Heart left ventricle (tissue), 16 donors: ENCODE measurements around the gene MFSD2A. TPM values are rescaled to one million over a fixed set of nuclear protein-coding genes. Genes with fewer than 3 reads are reported as not detected.

ENCODE experiments used
- ATAC-seq, 4 donors: fragments of 200-7000 bp; cut with Tn5 transposase; one replicate each; pipeline ENCODE4 v1.9.1; 2020 to 2022; ENCODE audit warnings: moderate library complexity in 4 of 4, mild to moderate bottlenecking in 3 of 4, moderate number of reproducible peaks in 1 of 4
- DNase-seq, 5 donors: peaks; one replicate each; pipeline ENCODE4 v3.0.0-alpha.2; 2020
- H3K27ac ChIP-seq, 12 donors: fragments of 200-600 bp; sonication (generic) in 4 of 12; one replicate each; pipeline versions ENCODE4 v1.5.0 to v1.8.0; 2016 to 2022; ENCODE audit warnings: mild to moderate bottlenecking in 2 of 12
- H3K27me3 ChIP-seq, 9 donors: fragments of 200-600 bp; sonication (generic) in 2 of 9; one replicate each; pipeline versions ENCODE4 v1.5.1 to v1.8.0; 2016 to 2022; ENCODE audit warnings: mild to moderate bottlenecking in 3 of 9
- H3K36me3 ChIP-seq, 9 donors: fragments of 200-600 bp; sonication (generic) in 2 of 9; one replicate each; pipeline versions ENCODE4 v1.5.0 to v1.8.0; 2018 to 2022; ENCODE audit warnings: mild to moderate bottlenecking in 2 of 9
- H3K4me1 ChIP-seq, 12 donors: fragments of 200-600 bp; sonication (generic) in 4 of 12; one replicate each; pipeline versions ENCODE4 v1.5.0 to v1.8.0; 2016 to 2022; ENCODE audit warnings: mild to moderate bottlenecking in 3 of 12
- H3K4me3 ChIP-seq, 12 donors: fragments of 200-600 bp; sonication (generic) in 4 of 12; one replicate each; pipeline versions ENCODE4 v1.5.0 to v1.8.0; 2017 to 2022; ENCODE audit warnings: mild to moderate bottlenecking in 9 of 12, moderate library complexity in 4 of 12
- H3K9me3 ChIP-seq, 12 donors: fragments of 200-600 bp; sonication (generic) in 4 of 12; one replicate each; pipeline versions ENCODE4 v1.5.0 to v1.8.0; 2016 to 2022; ENCODE audit warnings: mild to moderate bottlenecking in 1 of 12
- POLR2A ChIP-seq, 2 donors: fragments of 450-650 bp; IDR thresholded peaks; one replicate each; pipeline ENCODE4 v1.6.1; 2017; ENCODE audit warnings: antibody characterized with exemption in 2 of 2, mild to moderate bottlenecking in 2 of 2, moderate library complexity in 2 of 2
- WGBS, 4 donors: extraction: QIAGEN DNeasy Blood & Tissue Kit in 2 of 4; methylation state at CpG; one replicate each; pipeline versions ENCODE4 v1.1.5 to v1.1.7; 2013 to 2018; 5-methylcytosine and 5-hydroxymethylcytosine counted together
- intact Hi-C, 10 donors: fragments of 100-400 bp; cut with DNase I; formaldehyde crosslinking; loops; one replicate each; pipeline versions ENCODE4 v1.11.1 to v1.14.2; 2022
- polyA plus RNA-seq, 2 donors: library from polyadenylated mRNA; stranded (reverse); fragments of 200-250 nt; gene quantifications; one replicate each; pipeline ENCODE4 v1.2.3, GENCODE V29; 2013
- total RNA-seq, 9 donors: library from RNA; depleted of rRNA in 2 of 9; stranded (reverse); fragments of >200 nt in 2 of 9; fragmentation: NEBNext Ultra II Directional in 3 of 9; extraction: Animal tissue kit (Norgen Biotek cat#: 25700) in 3 of 9; gene quantifications; one replicate each; pipeline versions ENCODE4 v1.1.0 to v1.2.4, GENCODE V29; 2016 to 2023
- TF ChIP-seq, protein P1 (sequence below), 12 donors: fragments of 200-600 bp; sonication (generic) in 4 of 12; IDR thresholded peaks; one replicate each; pipeline versions ENCODE4 v1.5.0 to v1.8.0; 2018 to 2022; ENCODE audit warnings: antibody characterized with exemption in 12 of 12, mild to moderate bottlenecking in 5 of 12
- donor health status: ischemic (EF 13 %, LVEDD 7.1; RV severe dilation, severe dysfunction).
- donor health status: healthy with polysubstance abuse.
- donor health status: DM: no; HTN: yes; CAD: no.
- donor health status: DM: no; HTN: no; CAD: no.
- donor health status: ischemic (EF 25% LVEDD 6.9; RV normal size, moderate dysfunction).
- donor health status: ischemic (EF 25% LVEDD 5.7; RV mildly dilated, moderate dysfunction).
- donor health status: healthy.
- donor health status: DM: yes; HTN: yes; CAD: no.
- donor health status: ischemic (EF 35%, LVEDD 5.7; RV mildly dilated, moderate dysfunction).
- donor health status: nonischemic (EF 11% LVEDD 7.7; RV severe dilation, severe dysfunction).
- donor health status: DM: yes; HTN: yes; CAD: no.
- donor health status: PGD.
- donor health status: ischemic (EF 29% LVEDD 5.4; RV normal size, mild dysfunction).
- donor health status: nonischemic (EF 23%, LVEDD 6.1; RV moderate dilation, normal function).

The MFSD2A gene
- total and polyA plus RNA-seq, 11 donors = 0.11 to 12.7 (median 0.96) TPM

DNA sequence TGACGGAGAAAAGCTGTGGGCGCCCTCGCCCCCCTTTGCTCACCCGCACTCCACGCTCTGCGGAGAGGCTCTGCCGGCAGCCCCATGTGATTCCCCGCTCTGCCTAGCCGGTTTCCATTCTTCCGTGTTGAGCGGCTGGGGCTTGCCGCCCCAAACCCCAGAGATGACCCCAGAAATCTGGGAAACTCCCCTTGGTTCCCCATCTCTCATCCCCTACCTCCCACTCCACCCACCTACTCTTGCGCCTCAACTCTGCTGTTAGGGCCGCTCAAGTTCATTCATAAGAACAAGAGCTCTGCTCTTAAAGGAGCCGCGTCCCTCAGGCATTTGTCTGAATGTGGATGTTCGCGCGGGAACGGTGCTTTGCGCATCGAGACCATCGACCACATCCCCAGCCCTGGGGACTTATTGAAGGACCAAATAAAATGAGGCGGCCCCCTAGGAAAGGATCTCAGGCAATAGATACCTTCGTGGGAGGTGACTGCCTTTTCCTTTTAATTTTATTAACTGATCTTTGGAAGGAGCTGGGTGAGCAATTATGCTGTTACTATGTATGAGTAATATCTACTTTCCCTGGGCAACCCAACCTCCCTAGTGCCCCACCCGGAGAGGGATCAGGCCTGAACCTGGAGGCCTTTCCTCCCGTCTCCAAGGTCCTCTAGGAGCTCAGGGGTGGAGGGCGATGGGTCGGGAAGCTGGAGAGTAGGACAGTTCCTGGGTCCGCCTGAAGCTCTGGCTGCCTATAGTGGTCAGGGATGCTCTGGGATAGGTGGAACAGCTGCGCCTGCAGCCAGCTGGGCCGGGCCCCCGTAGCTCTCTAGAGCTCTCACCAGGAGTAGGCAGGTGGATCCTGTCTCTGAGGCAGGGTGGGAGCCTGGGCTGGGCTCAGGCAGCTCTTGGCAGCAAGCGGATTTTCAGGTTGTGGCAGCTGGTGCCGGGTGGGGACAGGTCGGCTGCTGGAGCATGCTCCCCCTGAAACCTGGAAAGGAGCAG, 898 bp downstream of the MFSD2A start:
- no peaks in the 10 kb centered on the region for H3K36me3 ChIP-seq
- ATAC-seq = peak in 2 of 4 donors; percentile 9 to 16
- no peaks in the 10 kb centered on the region for H3K9me3 ChIP-seq
- peaks cover 0 to 10% (median 0%) of the 10 kb centered on the region in 9 donors for H3K27me3 ChIP-seq
- peak overlapping the region in 1 of 12 donors; percentile 14 for H3K27ac ChIP-seq
- DNase-seq = no peak
- TF ChIP-seq, protein P1, sequence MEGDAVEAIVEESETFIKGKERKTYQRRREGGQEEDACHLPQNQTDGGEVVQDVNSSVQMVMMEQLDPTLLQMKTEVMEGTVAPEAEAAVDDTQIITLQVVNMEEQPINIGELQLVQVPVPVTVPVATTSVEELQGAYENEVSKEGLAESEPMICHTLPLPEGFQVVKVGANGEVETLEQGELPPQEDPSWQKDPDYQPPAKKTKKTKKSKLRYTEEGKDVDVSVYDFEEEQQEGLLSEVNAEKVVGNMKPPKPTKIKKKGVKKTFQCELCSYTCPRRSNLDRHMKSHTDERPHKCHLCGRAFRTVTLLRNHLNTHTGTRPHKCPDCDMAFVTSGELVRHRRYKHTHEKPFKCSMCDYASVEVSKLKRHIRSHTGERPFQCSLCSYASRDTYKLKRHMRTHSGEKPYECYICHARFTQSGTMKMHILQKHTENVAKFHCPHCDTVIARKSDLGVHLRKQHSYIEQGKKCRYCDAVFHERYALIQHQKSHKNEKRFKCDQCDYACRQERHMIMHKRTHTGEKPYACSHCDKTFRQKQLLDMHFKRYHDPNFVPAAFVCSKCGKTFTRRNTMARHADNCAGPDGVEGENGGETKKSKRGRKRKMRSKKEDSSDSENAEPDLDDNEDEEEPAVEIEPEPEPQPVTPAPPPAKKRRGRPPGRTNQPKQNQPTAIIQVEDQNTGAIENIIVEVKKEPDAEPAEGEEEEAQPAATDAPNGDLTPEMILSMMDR (IDR thresholded peaks at IDR 0.05) = no peak
- no peak for TF ChIP-seq POLR2A (IDR thresholded peaks at IDR 0.05)
- H3K4me1 ChIP-seq = peaks cover 7 to 47% (median 24%) of the 10 kb centered on the region in 12 donors
- intact Hi-C loops = no loop called here
- 11 to 15% (median 12%) methylated on average over 28 to 36 of the region's 36 CpGs for WGBS, 4 donors
- H3K4me3 ChIP-seq = peak overlapping the region; percentile 24 to 68 (median 52)

DNA sequence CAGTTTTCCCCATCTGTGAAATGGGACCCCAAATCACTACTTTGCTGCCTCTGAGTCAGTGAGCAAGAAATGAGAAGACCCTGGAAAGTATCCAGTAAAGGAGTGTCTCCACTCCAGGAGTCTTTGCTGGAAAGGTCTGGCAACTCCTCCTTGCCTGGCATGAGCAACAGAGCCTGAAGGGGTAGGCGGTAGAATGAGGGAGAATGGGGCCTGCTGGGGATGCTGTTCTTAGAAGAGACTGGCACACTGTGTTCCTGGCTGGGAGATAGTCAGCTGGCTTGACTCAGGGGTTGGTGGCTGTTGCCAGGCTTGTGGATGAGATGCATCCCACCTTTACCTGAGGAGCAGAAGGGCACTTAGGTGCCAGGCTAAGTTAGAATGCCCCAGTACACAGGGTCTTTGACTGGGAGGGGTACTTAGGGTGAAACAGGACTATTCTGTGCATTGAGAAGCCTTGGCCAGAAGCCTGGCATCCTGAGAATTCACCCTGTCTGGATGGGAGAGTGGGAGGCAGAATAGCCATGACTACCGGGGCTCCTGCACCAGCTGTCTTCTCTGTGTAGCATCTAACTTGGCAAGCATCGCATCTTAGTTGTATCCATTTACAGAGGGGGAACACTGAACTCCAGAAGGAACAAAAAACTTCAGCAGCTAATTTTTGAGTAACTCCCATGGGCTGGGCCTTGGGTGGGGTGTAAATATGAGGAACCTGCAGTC, 2.5 kb downstream of the MFSD2A start:
- WGBS, 4 donors = 54 to 67% (median 57%) methylated on average over 3 of the region's 3 CpGs

DNA sequence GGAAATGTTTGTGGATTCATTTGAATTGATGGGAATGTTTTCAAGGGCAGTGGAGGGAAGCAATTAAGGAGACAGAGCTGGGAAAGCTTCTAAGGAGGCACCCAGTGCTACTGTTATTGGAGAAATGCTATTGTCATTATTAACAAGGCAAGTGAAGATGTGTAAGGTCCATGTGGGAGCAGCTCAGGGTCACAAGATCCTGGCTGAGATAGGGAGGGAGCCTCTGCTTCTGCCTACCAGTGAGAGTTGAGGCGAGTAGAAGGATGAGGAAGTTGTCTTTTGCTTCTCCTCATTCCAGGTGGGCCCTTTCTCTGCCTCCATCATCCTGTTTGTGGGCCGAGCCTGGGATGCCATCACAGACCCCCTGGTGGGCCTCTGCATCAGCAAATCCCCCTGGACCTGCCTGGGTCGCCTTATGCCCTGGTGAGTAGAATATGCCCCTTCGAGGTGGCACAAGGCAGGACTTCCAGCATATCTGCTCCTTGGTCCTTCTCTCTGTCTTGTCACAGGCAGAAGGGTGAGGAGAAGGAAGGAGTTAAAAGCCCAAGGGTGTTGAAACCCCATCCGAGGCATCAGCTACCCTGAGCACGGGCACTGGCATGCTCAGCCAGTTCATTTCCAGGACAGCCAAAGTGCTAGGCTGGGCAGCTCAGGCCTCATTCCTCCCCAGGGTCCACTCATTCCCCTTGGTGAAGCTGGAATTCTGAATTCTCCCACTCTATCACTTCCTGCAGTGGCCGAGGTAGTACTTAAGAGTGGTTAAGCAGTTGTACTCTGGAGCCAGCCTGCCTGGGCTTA, 3.7 kb downstream of the MFSD2A start:
- intact Hi-C loops = no loop called here
- no peak for DNase-seq
- ATAC-seq = no peak
- no peaks in the 10 kb centered on the region for H3K36me3 ChIP-seq
- H3K9me3 ChIP-seq = no peaks in the 10 kb centered on the region
- peaks cover 7 to 36% (median 19%) of the 10 kb centered on the region in 12 donors for H3K4me1 ChIP-seq
- H3K27me3 ChIP-seq = peaks cover 0 to 10% (median 0%) of the 10 kb centered on the region in 9 donors
- TF ChIP-seq, protein P1 (IDR thresholded peaks at IDR 0.05) = no peak
- TF ChIP-seq POLR2A (IDR thresholded peaks at IDR 0.05) = no peak
- H3K4me3 ChIP-seq = no peak overlapping the region
- H3K27ac ChIP-seq = no peak overlapping the region
- 59 to 69% (median 64%) methylated on average over 7 of the region's 7 CpGs for WGBS, 4 donors

More for the DNA sequence above, 2.5 kb downstream of the MFSD2A start:
- H3K9me3 ChIP-seq = no peaks in the 10 kb centered on the region
- intact Hi-C loops = no loop called here
- H3K4me3 ChIP-seq = no peak overlapping the region
- no peak overlapping the region for H3K27ac ChIP-seq
- ATAC-seq (no peak), DNase-seq (no peak)
- TF ChIP-seq, protein P1 (IDR thresholded peaks at IDR 0.05) = no peak
- no peak for TF ChIP-seq POLR2A (IDR thresholded peaks at IDR 0.05)
- no peaks in the 10 kb centered on the region for H3K36me3 ChIP-seq
- peaks cover 0 to 10% (median 0%) of the 10 kb centered on the region in 9 donors for H3K27me3 ChIP-seq
- H3K4me1 ChIP-seq = peaks cover 7 to 46% (median 23%) of the 10 kb centered on the region in 12 donors
